IgD-negative memory B cell (primary cell): ENCODE data around the gene TAF8. TPM values are rescaled to one million over a fixed set of nuclear protein-coding genes. Genes with fewer than 3 reads are reported as not detected.
A peak's percentile ranks its signal among the peaks of the same experiment; 100 is the strongest.

ENCODE experiments used
- H3K27ac Mint-ChIP-seq, 3 donors: one replicate each; pipeline ENCODE4 v1.8.0; 2020 to 2022; ENCODE audit warnings: mild to moderate bottlenecking in 3 of 3, mixed read lengths in 3 of 3, moderate library complexity in 1 of 3
- H3K27me3 Mint-ChIP-seq: one replicate; pipeline ENCODE4 v1.8.0; 2021; ENCODE audit warnings: mixed read lengths
- H3K36me3 Mint-ChIP-seq: one replicate; pipeline ENCODE4 v1.8.0; 2020; ENCODE audit warnings: mild to moderate bottlenecking, mixed read lengths
- H3K4me1 Mint-ChIP-seq, 3 donors: one replicate each; pipeline ENCODE4 v1.8.0; 2020 to 2022; ENCODE audit warnings: mixed read lengths in 3 of 3, mild to moderate bottlenecking in 1 of 3
- H3K4me3 Mint-ChIP-seq, 4 donors: one replicate each; pipeline ENCODE4 v1.8.0; 2020 to 2022; ENCODE audit warnings: mild to moderate bottlenecking in 4 of 4, mixed read lengths in 4 of 4, moderate library complexity in 3 of 4
- H3K9me3 Mint-ChIP-seq, 3 donors: one replicate each; pipeline ENCODE4 v1.8.0; 2020 to 2021; ENCODE audit warnings: mixed read lengths in 3 of 3, mild to moderate bottlenecking in 1 of 3
- polyA plus RNA-seq: library from polyadenylated mRNA; unstranded; fragments of 300-500 nt; fragmentation: Illumina TruSeq; gene quantifications from one replicate; pipeline ENCODE4 v1.2.3, GENCODE V29; 2021

The TAF8 gene
- polyA plus RNA-seq, 1 donor from 2014 or later = 22.2 TPM

DNA sequence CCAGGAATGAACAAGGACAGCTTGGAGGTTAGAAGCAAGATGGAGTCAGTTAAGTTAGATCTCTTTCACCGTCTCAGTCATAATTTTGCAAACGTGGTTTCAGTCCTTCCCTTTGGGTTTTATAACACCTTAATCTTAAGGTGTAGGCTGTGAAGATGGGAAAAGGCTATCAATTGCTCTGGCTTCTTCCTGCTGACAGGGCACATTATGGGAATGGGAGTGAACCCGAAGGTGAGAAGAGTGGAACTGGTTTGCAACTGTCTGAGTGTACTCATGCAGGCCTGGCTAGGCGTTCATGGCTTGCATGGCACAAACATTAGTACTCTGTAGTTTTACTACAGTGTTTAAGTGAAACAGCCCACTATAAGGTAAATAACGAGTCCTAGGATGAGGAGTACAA lies 9.4 kb downstream of the TAF8 start:
- H3K9me3 Mint-ChIP-seq = no peaks in the 10 kb centered on the region
- no peak overlapping the region for H3K27ac Mint-ChIP-seq
- H3K36me3 Mint-ChIP-seq = peaks cover 2% of the 10 kb centered on the region
- no peak overlapping the region for H3K4me3 Mint-ChIP-seq
- H3K27me3 Mint-ChIP-seq = no peaks in the 10 kb centered on the region
- H3K4me1 Mint-ChIP-seq = peaks cover 0 to 6% (median 4%) of the 10 kb centered on the region in 3 donors

DNA sequence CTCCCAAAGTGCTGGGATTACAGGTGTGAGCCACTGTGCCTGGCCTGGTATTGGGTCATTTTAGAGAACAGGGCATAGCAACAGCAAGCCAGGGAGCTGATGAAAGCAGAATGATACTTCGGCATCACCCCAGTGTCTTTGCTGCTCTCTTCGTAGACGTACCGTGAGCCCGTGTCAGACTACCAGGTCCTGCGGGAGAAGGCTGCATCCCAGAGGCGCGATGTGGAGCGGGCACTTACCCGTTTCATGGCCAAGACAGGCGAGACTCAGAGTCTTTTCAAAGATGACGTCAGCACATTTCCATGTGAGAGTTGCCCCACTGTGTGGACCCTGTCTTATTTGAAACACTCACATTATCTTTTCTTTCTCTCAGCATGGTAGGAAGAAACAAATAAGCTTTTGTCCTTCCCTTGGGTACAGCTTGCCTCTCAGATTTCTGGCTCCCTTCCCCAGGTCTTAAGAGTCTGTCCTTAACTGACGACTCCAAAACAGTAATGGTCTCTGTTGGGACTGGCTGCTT lies 15.9 kb downstream of the TAF8 start:
- H3K4me3 Mint-ChIP-seq = no peak overlapping the region
- no peaks in the 10 kb centered on the region for H3K9me3 Mint-ChIP-seq
- no peak overlapping the region for H3K27ac Mint-ChIP-seq
- no peaks in the 10 kb centered on the region for H3K36me3 Mint-ChIP-seq
- no peaks in the 10 kb centered on the region for H3K27me3 Mint-ChIP-seq
- H3K4me1 Mint-ChIP-seq = no peaks in the 10 kb centered on the region

DNA sequence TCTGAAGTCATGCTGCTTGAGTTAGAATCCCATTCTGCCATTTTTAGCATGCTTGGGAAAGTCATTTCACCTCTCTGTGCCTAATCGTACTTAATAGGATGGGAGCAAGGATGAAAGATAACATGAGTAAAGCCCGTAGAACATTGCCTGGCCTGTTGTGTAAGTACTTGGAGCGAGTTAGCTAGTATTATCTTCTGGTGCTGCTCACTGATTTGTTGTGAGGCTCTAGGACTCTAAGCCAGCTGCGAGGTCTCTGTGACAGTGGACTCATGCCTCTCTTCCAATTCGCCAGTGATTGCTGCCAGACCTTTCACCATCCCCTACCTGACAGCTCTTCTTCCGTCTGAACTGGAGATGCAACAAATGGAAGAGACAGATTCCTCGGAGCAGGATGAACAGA lies 17.8 kb downstream of the TAF8 start:
- no peaks in the 10 kb centered on the region for H3K36me3 Mint-ChIP-seq
- H3K9me3 Mint-ChIP-seq = no peaks in the 10 kb centered on the region
- H3K27ac Mint-ChIP-seq = no peak overlapping the region
- H3K27me3 Mint-ChIP-seq = no peaks in the 10 kb centered on the region
- peaks cover 0 to under 1% (median 0%) of the 10 kb centered on the region in 3 donors for H3K4me1 Mint-ChIP-seq
- H3K4me3 Mint-ChIP-seq = no peak overlapping the region

DNA sequence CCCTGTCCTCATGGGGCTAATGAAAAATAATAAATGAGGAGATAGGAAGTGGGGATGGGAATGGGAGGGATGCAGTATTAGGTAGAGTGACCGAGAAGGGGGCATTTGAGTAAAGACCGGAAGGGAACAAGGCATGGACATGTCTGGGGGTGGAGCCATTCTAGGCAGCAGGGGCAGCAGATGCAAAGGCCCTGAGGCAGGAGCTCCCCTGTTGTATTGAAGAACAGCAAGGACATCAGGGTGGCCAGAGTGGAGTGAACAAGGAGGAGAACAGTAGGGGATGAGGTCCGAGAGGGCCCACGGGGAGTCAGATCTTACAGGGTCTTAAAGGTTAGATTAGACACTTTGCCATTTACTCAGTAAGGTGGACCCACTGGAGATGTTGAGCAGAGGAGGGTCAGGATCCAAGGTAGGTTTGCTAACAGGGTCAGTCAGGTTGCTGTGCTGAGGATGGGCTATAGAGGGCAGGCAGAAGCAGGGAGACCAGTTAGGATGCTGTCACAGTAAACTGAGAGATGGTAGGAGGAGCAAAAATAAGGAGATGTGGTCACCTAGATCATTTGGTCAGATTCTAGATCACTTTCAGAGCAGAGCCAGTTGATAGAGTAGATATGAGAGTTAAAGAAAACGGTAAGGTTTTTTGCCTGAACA lies 18.7 kb downstream of the TAF8 start:
- no peaks in the 10 kb centered on the region for H3K9me3 Mint-ChIP-seq
- no peaks in the 10 kb centered on the region for H3K36me3 Mint-ChIP-seq
- peaks cover 0 to 5% (median 0%) of the 10 kb centered on the region in 3 donors for H3K4me1 Mint-ChIP-seq
- no peak overlapping the region for H3K4me3 Mint-ChIP-seq
- no peak overlapping the region for H3K27ac Mint-ChIP-seq
- no peaks in the 10 kb centered on the region for H3K27me3 Mint-ChIP-seq

DNA sequence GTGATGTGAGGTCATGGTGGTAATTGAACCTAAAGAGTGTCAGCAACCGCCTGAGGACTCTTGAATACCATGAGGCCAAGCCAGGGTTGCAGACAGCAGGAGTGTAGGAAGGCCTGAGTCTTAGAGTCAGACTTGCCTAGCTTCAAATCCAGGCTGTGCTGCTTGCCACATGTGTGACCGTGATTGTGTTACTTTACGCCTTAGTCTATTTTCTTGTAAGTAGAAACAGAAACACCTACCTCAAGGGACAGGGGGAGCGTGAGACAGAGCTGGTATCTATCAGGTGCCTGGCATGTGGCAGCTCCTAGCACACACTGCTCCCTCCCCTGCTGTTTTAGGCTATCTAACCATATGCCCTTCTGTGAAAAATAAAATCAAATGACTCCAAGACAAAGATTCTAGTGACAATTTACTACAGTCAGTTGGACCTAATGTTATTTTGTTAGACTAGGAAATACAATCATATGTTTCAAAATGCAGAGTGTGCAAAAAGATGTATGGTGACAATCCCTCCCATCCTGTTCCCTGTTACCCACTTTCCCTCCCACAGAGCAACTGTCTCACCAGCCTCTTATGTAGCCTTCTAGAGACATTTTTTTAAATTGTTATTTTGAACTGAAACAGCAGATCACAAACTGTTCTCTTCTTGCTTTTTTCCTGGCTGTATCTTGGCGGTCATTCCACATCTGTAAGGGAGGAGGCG lies 21.7 kb downstream of the TAF8 start:
- Mint-ChIP-seq H3K9me3 (no peaks in the 10 kb centered on the region), H3K27ac (no peak overlapping the region), H3K4me3 (peak overlapping the region in 1 of 4 donors; percentile 31), H3K4me1 (peaks cover 0 to 6% (median 0%) of the 10 kb centered on the region in 3 donors), H3K27me3 (no peaks in the 10 kb centered on the region), H3K36me3 (peaks cover 2% of the 10 kb centered on the region)

DNA sequence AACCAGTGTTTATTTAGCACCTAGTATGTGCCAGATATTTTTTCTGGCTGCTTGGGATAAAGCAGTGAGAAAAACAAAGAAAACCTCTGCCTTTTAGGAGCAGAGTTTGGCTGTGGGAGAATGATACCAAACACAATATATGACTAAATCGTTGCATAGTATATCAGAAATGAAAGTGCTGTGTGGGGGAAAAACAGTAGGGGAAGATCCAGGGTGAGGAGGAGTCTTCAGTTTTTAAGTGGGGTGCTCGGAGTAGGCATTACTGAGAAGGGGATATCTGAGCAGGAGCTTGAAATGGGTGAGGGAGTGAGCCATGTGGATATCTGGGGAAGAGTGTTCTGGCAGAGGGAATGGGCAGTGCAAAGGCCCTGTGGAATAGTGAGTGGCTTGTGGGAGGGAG lies 23.0 kb downstream of the TAF8 start:
- H3K36me3 Mint-ChIP-seq = peaks cover 2% of the 10 kb centered on the region
- H3K27me3 Mint-ChIP-seq = no peaks in the 10 kb centered on the region
- H3K4me1 Mint-ChIP-seq = peaks cover 0 to 6% (median 0%) of the 10 kb centered on the region in 3 donors
- H3K27ac Mint-ChIP-seq = peak overlapping the region in 1 of 3 donors; percentile 46
- H3K9me3 Mint-ChIP-seq = no peaks in the 10 kb centered on the region
- no peak overlapping the region for H3K4me3 Mint-ChIP-seq

DNA sequence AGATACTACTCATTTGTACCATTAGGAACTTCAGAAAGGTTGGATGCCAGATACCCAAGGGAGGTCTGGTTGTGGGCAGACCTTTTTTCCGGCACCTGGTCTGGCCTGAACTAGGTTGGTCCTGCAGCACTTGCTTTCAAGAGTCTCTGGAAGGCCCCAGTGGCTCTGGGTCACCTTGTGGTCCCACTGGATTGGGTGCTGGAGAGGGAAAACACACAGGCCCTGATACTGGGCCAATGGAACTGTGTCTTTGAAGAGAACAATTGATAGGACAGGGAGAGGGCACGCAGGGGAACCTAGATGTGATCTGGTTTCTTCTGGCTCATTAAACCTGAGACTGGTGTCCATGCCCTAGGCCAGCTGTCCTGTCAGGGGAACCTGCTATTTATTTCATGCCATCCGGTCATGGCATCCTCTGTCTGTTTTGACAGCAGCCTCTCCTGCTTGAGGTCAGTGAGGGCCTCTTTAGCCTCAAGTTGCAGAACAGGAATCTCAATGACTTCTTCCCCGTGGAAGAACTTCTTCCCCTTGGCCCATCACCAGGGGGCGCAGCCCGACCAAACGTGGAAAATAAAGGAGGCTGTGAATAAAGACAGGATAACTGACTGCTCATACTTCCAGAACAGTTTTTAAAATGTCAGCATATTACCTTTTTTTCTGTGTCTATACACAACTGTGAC lies 25.0 kb downstream of the TAF8 start:
- Mint-ChIP-seq H3K4me1 (peaks cover 0 to 6% (median 0%) of the 10 kb centered on the region in 3 donors), H3K36me3 (peaks cover 3% of the 10 kb centered on the region), H3K9me3 (no peaks in the 10 kb centered on the region), H3K27ac (peak overlapping the region in 1 of 3 donors; percentile 54), H3K4me3 (no peak overlapping the region), H3K27me3 (no peaks in the 10 kb centered on the region)

DNA sequence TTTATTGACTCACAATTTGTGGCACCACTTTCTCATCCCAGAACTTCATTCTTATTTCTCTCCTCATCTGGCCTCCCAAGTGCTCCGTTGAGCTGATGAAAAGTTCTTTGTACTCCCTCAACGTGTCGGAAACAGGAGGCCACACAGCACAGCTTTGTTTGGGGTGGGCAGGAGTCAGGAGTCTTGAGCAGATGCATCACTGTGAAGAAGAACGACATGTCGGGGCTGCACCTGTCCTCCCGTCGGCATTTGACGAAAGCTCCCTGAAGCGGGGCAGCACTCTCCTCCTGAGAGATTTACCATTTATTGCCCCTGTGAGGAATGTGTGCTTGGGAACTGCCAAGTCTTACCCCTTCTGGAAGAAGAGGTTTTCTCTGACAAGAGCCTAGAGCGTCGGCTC lies 28.1 kb downstream of the TAF8 start:
- H3K9me3 Mint-ChIP-seq = no peaks in the 10 kb centered on the region
- no peaks in the 10 kb centered on the region for H3K27me3 Mint-ChIP-seq
- H3K27ac Mint-ChIP-seq = peak overlapping the region in 1 of 3 donors; percentile 57
- no peak overlapping the region for H3K4me3 Mint-ChIP-seq
- H3K4me1 Mint-ChIP-seq = peaks cover 0 to 4% (median 2%) of the 10 kb centered on the region in 3 donors
- H3K36me3 Mint-ChIP-seq = peaks cover 3% of the 10 kb centered on the region

DNA sequence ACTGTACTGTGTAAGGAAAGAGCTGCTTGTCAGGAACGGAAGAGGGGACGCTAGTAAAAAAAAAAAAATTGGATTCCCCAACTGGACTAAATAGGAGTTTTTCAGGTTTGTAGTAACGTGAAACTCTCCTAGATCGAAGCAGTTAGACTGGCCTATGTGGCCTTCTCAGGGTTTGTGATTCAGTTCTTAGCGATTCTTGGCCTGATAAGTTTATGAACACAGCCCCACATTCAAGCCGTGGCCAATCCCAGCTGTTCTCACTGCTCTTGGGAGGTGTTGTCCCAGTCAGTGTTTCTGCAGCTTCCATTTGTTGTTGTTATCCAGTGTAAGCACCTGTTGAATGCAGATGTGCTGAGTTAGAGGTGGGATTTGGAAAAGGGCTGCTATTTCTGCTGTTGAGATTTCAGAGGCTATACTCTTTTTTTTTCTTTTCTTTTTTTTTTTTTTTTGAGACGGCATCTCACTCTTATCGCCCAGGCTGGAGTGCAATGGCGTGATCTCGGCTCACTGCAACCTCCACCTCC lies 29.7 kb downstream of the TAF8 start:
- H3K36me3 Mint-ChIP-seq = peaks cover 3% of the 10 kb centered on the region
- H3K27ac Mint-ChIP-seq = peak overlapping the region in 1 of 3 donors; percentile 71
- H3K27me3 Mint-ChIP-seq = no peaks in the 10 kb centered on the region
- H3K4me3 Mint-ChIP-seq = no peak overlapping the region
- no peaks in the 10 kb centered on the region for H3K9me3 Mint-ChIP-seq
- peaks cover 0 to 2% (median 0%) of the 10 kb centered on the region in 3 donors for H3K4me1 Mint-ChIP-seq

DNA sequence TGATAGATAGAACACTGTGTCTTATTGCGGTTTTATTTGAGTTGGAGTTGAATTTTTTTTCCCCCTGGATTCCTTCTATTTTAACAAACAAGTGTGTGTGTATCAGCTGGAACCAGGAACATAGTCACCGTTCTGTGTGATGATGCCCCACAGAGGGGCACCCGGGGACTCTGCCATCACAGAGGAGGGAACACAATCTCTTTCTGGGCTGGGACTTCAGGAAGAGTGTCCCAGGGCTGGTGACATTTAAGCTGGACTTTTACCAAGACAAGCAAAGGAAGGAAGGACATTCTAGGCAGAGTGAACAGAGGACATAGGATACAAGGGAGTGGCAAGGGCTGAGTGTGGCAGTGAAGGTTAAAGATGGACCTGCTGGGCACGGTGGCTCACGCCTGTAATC lies 33.2 kb downstream of the TAF8 start:
- Mint-ChIP-seq H3K27me3 (no peaks in the 10 kb centered on the region), H3K36me3 (peaks cover 3% of the 10 kb centered on the region), H3K27ac (no peak overlapping the region), H3K4me3 (peak overlapping the region in 1 of 4 donors; percentile 29), H3K4me1 (peaks cover 0 to 2% (median 0%) of the 10 kb centered on the region in 3 donors), H3K9me3 (no peaks in the 10 kb centered on the region)

DNA sequence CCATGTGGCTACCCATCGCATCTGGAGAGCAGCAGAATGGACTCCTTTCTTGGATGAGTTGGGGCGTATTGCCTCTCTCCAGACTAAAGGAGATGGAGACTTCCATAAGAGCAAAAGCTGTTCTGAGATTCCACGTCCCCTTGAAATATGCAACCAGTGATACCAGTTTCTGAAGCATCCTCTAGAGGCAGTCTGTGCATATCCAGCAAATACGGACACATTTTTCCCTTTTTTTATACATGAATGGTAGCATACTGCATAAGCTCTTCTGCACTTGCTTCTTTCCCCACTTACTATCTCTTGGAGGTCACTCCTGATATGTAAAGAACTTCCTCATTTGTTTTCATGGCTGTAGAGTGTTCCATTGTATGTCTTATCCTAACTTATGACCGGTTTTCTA lies 34.6 kb downstream of the TAF8 start:
- Mint-ChIP-seq H3K9me3 (no peaks in the 10 kb centered on the region), H3K4me1 (peaks cover 0 to 2% (median 0%) of the 10 kb centered on the region in 3 donors), H3K36me3 (peaks cover 2% of the 10 kb centered on the region), H3K27ac (no peak overlapping the region), H3K4me3 (no peak overlapping the region), H3K27me3 (no peaks in the 10 kb centered on the region)

DNA sequence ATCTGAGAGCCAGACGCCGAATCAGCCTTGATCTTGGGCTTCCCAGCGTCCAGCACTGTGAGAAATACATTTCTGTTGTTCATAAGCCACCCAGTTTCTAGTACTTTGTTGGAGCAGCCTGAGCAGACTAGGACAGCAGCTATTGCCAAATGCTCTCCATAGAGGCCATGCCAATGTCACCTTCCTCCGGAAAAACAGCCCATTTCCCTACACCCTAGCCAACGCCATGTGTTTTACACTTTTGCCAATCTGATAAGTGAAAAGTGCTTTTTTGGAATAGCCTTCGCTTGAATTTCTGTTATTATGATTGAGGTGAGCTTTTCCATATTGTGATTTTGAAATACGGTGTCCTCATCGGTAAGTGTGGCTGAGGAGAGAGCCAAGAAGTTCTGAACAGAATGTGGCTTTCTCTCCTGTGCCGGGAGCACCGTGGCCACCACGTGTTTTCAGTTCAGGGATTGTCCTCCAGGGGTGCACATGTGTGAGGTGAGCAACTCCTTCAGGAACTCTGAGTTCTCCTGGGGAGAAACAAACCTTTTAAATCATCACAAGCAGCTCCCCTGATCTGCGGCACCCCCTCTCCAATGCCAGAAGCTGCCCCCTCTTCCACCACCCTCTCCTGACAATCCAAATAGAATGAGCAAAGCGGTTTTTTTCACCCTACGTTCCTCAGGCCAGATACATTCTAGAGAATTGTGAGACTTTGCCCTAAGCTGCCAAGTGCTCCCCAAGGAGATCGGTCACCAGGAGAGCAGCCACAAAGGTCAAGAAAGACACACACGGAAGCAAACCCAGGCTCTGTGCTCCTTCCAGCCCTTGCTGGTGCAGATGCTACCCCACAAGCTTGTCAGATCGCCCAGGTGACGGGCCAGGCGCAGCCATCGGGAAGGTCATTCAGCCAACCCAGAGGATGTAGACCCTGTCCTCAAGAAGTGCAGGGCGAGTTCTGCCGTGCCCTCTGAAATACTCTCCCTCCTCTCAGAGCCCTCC lies 36.0 kb downstream of the TAF8 start:
- Mint-ChIP-seq H3K27me3 (no peaks in the 10 kb centered on the region), H3K27ac (no peak overlapping the region), H3K9me3 (no peaks in the 10 kb centered on the region), H3K4me1 (peaks cover 0 to 2% (median 2%) of the 10 kb centered on the region in 3 donors), H3K36me3 (peaks cover 2% of the 10 kb centered on the region), H3K4me3 (no peak overlapping the region)

DNA sequence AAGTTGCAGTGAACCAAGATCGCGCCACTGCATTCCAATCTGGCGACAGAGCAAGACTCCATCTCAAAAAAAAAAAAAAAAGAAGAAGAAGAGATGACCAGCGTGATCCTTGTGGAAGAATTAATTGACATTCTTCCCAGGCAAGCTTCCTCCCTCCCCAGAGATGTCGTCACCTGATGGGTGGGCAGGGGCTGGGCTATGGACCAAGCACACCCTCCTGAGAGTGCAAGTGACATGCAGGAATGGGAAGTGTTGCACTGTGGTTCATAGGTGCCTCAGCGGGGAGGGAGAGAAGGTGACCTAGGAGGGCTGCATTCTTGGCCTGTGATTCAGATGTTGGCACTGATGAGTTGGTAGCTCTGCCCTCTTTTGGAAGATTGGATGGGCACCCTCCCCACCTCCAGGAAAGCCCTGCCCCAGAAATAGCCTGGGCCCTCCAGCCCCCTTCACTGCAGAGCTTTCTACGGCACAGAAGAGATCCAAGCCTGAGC lies 37.8 kb downstream of the TAF8 start:
- Mint-ChIP-seq H3K27ac (no peak overlapping the region), H3K4me1 (peaks cover 0 to 2% (median 0%) of the 10 kb centered on the region in 3 donors)

More for the DNA sequence above, 37.8 kb downstream of the TAF8 start:
- no peak overlapping the region for H3K4me3 Mint-ChIP-seq
- no peaks in the 10 kb centered on the region for H3K27me3 Mint-ChIP-seq
- no peaks in the 10 kb centered on the region for H3K9me3 Mint-ChIP-seq
- H3K36me3 Mint-ChIP-seq = peaks cover 2% of the 10 kb centered on the region
